ENCODE measurements around the gene SMIM1.

Gene SMIM1

DNA sequence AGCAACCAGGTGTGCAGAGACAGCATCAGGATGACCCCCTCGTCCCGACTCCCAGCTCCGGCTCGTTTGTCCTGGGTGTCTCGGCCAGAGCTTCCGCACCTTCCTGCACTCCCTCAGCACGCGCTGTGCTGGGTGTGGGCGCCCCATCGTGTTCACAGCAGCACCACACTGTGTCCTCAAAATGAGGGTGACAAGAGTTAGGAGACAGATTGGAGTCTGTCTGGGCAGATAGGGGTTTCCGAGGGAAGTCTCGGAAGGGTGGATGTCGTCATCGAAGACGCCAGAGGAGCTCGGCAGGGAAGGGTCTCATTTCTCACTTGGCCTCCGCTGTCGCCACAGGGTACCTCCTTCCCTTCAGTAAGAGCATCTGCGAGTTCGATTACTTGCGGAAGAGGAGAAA is 16.2 kb upstream of the SMIM1 start:
- no peak for DNase-seq (ENCODE audit: low spot score)

DNA sequence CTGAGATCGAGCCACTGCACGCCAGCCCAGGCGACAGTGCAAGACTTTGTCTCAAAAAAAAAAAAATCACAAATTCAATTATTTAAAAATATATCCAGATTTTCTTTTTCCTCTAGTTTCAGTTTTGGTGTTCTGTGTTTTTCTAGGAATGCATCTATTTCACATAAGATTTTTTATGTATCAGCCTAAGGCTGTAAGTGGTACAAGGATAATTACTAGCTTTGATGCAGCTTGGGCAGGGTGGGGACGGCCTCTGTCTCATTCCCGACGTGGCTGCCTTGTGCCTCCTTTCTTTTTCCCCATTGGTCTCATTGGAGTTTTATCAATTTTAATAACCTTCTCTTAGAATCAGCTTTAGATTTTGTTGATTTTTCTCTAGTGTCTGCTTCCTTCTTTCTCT is 13.4 kb upstream of the SMIM1 start:
- no peak for DNase-seq (ENCODE audit: low spot score)

DNA sequence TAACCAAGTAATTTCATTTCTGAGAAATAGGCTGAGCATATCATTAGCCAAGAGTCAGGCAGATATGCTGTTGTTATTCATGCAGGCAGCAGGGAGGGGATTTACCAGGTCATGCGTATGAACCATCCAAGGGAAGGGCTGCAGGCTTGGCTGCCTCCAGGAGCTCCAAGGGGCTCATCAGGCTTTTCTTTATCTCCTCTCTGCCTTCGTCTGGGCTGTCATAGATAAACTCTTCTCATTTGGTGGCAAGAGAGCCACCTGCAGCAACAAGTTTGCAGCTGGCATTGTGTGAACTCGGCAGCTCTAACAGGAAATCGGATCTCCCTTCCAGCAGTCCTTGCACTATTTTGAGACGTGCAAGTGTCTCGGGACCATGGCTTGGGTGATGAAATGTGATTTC is 12.8 kb upstream of the SMIM1 start:
- DNase-seq (ENCODE audit: low spot score): no peak

DNA sequence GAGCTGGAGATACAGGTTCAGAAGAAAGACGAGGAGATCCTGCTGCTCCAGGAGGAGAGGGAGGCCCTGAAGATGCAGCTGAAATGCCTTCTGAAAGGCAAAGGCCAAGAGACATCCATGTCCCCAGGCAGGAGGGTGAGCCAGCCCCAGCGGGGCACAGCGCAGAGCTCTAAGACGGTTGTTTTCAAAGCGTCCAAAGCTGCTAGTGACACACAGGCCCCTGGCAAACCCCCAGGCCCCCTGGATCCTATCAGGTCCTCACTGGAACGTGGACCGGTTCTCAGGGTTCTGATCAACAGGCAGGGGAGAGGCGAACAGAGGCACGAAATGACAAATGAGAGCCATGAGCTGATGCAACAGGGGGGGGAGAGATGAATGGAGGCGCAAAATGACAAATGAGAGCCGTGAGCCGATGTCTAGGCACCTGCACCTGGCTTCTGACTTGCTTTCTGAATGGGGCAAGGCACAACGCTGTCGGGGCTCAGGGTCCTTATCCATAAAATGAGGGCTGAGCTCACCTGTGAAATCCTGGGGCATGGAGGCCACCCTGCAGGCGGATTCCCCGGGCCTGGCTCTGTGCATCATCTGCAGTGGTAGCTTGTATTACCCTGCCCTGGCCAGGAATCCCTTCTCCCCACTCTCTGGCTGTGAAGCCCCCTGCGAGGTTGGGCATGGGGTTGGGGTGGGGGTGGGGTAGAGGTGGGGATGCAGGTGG is 11.1 kb upstream of the SMIM1 start:
- DNase-seq (ENCODE audit: low spot score): no peak

DNA sequence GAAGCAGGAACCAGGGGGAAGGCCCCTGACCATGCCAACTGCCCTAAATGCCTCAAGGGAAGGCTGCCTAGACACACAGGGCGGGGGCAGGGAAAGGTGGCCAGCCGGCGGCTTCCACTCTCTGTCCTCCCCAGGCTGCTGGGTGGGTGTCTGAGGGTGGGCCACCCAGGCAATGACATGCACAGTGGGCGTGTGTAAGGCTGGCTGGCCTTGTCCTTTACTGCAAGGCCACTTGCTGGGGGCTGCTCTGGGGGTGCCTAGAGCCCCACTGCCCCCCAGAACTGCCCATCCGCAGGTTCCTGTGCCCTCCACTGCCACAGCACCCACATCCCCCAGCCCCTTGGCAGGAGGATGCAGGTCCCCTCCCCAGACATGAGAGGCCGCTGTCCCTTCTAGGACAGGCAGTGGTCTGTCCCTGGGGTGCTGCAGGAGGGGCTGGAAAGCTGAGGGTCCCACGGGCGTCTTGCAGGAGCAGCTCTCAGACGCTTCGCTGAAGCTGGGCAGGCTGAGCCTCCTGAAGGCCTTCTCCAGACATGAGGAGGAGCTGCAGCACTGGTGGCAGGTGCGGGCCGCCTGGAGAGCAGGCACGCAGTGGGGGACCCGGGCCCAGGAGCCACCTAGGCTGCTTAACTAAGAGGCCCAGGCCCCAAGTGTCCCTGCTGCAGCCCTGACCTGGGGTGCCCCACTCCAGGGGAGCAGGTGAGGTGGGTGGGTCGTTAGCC is 10.2 kb upstream of the SMIM1 start:
- no peak for DNase-seq (ENCODE audit: low spot score)

DNA sequence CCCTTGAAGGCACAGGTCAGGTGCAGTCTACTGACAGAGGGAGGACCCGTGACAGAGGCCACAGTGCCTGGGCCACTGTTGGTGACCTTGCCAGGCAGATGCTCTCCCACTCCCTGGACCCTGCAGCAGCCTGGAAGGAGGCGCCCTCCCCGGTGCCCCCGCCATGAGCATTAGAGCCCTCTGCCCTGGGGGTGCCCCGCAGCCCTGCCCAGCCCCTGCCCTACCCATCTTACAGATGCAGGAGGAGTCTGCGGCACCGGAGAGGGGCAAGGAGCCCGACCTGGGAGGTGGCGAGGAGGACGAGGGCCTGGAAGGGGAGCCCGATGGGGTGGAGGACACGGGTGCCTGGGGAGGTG is 9.7 kb upstream of the SMIM1 start:
- DNase-seq (ENCODE audit: low spot score): no peak

DNA sequence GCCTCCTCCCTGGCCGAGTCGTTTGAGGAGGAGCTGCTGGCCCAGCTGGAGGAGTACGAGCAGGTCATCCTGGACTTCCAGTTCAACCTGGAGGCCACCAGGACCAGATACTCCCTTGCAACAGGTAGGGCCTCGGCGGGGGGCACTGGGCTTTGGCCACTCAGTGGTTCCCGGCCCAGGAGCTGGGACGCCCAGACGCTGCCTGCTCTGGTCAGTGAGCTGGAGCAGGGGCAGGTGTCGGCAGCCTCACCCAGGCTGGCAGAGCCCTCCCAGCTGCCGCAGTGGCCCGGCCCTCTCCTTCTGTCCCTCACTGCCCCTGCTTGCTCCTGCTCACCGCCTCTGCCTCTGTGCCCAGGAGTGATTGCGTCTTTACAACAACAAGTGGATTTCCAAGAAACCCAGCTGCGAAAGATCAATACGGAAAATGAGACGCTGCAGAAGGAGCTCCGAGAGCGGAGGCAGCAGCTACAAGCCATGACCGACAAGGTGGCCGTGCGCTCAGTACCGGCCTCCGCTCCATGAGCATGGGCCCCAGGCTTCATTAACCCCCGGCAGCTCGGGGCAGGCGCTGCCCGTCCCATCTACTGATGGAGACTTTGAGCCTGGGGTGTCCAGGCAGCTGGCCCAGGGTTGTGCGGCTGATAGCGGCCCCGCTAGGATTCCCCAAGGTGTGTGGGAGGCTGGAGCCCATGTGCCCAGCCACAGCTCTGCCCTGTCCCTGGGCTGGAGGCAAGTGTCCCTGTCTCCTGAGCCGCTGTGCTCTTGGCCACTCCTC is 9.0 kb upstream of the SMIM1 start:
- DNase-seq (ENCODE audit: low spot score): no peak

DNA sequence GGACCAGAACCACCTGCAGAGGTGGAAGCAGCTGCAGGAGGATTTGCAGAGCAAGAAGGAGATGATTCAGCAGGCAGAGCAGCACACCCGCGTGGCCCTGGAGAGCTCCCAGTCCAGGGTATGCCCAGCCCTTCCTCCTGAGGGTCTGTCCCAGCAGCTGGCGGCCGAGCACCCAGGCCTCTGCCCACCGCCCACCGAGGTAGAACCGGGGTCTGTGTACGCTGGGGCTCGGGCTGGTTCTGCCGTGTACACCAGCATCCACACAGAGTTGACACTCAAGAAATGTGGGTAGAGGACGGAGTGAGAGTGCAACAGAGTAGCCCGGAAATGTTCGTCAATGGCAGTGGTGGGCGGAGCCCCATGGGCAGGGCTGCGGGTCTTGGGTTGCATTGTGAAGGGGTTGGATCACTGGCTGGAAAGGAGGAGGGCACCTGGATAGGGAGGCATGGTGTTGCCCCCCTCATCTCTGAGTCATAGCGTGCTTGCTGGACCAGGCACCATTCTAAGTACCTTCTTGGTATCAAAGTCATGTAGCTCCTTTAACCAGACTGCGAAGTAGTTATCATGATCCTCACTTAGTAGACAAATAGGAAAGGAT is 5.1 kb upstream of the SMIM1 start:
- no peak for DNase-seq (ENCODE audit: low spot score)

DNA sequence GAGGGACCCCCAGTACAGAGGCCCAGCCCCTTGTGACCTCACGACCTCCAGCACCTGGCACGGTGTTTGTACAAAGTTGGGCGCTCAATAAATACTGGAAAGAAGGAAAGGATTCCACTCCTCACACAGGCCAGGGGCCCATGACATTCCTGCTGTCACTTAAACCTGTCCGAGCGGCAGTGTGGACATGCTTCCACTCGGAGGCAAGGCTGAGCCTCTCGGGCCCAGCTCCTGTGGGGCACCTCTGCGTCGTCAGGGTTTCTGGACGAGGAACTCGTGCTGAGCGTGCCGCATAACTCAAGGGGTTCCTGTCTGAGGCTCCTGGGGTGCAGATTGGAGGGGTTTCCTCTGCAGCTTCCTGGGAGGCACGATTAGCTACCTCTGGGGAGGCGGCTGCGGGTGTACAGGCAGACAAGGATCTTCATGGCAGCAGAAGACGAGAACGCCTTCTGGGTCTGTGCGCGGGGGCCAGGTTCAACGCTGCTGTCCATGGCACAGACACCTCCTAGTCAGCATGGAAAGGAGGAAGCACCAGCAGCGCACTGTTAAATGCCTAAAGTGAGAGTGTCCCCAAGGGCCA is 3.6 kb upstream of the SMIM1 start:
- DNase-seq (ENCODE audit: low spot score): no peak

DNA sequence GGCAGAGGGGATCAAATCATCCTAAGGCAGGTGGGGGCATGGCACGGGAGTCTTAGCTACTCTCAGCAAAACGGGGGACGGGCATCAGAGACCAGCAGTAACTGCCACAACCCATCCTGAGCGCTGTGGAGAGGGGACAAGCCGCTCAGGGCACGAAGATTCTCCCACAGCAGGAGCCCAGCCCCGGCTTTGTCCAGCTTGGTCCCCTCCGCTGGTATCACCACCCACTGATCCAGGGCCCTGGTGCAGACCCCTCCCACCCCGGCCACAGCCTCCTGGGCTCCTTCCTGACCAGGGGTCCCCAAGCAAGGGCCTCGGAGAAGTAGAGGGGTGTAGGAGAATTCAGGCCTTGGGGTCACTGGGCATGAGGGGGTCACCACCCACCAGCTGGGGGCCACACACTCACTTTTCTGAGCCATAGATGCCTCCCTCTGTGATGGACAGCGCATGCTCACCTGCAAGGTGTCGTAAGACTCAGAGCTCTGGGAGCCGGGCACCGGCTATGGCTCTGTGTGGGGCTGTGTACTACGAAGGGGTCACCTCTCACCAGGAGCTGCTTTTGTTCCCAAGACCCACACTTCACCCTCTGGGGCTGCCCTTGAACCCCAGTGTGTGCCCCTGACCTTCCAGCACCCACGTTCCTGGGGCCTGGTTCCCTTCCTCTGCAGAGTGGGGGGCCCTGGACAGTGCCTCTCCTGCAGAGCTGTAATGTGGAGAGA is 2.3 kb upstream of the SMIM1 start:
- DNase-seq (ENCODE audit: low spot score): no peak

DNA sequence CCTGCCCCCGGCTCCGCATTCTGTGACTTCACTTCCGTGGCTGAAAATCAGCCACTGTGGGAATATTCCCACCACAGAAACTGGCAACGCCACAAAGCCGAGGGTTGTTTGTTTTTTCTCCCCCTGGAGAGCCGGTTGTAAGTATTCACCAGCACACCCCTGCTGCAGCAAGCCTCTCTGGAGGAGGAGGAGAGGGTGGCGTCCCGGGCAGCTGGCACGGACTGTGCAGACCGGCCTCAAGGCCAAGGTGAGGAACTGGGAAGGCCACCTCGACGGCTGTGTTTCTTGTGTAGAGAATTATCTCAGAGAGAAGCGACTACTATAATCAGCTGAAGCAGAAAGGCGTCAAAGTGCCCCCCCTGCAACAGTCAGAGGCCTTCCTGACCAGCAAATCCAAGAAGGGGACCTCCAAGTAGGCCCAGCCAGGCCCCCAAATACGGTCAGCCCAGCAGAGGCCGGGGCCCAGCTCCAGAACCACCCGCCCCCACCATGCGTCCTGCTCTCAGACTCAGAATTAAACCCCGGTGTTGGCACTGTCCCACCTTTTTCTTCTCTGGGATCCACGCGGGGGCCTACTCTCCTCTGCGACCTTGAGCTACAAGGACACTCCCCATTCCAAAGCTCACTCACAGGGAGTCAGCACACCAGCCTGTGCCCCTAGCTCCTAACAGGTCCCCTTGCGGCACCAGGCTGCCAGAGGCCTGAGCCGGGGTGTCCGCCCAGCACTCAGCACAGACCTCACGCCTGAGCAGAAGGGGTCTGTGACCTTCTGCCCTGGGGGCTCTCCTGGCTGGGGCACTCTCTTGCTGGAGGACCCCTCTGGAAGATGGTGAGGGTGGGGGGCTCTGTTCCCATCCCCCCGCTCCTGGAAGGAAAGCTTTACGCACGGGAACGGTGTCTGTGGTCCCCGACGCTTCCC is 1.2 kb upstream of the SMIM1 start:
- DNase-seq (ENCODE audit: low spot score): peak; percentile 28

DNA sequence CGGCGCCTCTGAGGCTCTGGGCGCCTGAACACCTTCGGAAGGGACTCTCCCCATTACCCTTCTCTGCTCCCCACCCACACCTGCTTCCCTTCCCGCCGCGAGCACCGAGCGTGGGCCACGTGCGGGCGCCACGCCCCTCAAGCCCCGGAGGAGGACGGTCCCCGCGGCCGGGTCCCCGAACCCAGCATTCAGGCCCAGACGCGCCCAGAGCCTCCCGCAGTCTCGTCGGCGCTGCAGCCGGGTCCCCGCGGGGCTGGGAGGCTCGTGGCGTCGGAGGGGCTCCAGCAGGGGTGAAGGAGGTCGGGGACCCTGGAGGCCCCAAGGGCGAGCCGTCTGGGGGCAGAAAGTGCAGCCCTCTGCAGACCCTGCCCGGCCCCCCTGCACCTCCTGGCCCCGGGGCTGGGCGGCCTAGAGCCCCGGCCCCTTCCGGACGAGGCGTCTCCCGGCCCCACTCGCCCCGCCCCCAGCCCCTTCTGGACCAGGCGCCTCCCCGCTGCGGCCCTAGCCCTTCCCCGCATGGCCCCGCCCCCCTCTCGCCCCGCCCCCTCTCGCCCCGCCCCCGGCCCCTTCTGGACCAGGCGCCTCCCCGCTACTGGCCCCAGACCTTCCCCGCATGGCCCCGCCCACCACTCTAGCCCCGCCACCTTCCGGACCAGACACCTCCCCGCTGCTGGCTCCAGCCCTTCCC is 378 bp upstream of the SMIM1 start:
- DNase-seq (ENCODE audit: low spot score): peak; percentile 91

DNA sequence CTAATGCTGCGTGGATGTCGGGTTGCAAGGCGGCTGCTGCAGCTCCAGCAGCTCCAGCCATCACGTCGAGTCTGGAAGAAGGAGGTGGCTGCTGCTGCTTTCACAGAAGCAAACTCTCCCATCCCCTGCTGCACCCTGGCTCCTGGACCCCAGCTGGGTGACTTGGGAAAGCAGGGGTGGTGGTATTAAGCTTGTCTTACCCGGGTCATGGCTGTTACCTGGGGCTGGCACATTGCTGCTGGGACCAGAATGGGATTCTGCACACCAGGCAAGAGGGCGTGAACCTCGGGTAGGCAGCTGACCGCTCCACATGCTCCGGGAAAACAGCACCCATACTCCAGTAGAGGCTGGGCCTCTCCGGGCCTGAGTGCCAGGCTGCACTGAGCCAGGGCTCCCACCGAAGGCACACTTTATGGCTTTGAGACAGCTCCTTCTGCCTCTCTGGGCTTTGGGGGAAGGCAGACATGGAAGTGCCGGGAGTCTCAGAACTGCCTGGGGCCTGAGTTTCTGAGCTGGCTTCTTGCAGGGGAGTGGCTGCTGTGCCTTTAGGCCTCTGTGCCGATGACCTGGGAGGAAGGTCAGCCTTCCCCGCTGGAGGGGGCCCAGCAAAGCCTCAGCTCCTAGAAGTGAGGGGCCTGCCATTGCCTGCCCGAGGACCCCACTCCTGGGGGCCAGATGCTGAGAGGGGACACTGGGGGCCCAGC is 1.2 kb downstream of the SMIM1 start:
- DNase-seq (ENCODE audit: low spot score): peak; percentile 38

DNA sequence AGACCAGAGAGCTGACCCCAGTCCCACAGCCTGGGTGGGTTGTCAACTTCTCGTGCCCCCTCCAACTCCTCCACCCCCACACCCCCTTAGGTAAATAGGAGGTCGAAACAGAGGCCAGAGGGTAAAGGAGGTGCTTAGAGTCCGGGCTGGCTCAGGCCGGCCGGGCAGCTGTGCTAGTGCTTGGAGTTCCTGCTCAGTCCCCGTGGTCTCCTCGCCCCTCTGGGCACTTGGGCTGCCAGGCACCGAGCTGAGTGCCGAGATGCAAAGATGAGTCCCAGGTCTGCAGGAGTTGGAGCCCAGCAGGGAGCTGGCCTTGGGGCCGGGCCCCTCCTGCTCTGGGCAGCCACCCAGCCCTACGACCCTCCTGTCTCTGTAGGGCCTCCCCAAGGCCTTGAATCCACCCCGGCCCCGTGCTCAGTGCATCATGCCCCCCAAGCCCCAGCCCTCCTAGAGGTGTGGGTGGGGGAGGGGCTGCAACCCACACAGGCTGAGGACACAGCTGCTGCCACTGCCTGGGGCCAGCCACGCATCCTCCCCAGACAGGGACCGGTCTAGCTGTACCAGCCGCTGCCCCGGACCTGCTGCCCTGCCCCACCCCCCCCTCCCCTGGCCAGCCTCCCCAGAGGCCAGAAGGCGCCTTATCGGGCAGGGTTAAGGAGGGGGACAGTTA is 1.9 kb downstream of the SMIM1 start:
- DNase-seq (ENCODE audit: low spot score): no peak

DNA sequence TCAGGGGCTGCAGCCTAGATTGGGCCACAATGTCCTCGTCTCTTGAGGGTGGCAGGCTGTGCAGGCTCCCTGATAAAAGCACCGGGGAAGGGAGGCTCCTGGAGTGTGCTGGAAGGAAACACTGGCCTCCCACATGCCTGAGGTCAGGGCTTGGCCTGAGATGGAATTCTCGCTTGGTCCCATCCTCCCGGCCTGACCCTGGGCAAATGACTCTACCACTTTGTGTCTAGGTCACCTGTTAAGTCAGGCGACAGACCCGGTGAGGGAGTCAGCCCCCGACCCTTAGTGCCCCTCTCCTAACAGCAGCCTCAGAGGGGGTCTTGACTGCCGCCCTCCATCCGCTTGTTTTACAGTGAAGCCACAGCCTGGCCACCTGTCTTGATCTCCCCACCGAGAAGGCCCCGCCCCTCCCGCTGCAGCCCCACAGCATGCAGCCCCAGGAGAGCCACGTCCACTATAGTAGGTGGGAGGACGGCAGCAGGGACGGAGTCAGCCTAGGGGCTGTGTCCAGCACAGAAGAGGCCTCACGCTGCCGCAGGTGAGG is 2.5 kb downstream of the SMIM1 start:
- no peak for DNase-seq (ENCODE audit: low spot score)

DNA sequence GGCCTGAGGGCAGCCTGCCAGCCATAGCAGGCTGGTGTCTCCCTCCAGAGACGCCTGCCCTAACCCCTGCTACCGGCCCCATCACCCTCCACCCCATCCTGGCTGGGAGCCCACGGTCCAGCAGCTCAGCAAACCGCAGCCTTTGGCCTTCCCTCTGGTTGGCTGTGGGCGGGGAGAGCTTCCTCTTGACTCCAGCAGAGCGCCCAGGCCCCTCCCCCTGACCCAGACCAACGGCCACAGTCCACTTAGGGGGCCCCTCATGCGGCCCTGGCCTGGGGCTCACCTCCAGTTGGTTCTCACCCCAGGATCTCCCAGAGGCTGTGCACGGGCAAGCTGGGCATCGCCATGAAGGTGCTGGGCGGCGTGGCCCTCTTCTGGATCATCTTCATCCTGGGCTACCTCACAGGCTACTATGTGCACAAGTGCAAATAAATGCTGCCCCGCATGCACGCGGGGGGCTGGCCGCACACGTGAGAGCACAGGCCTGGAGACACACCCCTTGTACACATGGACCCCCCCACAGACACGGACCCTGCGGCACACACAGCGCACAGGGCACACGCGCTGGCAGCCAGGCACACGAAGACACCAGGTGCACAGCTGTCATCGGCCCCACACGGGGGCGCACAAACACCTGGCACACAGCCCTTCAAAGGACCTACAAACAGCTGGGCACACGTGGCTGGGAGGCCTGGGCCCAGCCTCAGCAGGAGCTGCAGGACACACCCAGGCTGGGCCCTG is 3.1 kb downstream of the SMIM1 start:
- DNase-seq (ENCODE audit: low spot score): peak; percentile 91

DNA sequence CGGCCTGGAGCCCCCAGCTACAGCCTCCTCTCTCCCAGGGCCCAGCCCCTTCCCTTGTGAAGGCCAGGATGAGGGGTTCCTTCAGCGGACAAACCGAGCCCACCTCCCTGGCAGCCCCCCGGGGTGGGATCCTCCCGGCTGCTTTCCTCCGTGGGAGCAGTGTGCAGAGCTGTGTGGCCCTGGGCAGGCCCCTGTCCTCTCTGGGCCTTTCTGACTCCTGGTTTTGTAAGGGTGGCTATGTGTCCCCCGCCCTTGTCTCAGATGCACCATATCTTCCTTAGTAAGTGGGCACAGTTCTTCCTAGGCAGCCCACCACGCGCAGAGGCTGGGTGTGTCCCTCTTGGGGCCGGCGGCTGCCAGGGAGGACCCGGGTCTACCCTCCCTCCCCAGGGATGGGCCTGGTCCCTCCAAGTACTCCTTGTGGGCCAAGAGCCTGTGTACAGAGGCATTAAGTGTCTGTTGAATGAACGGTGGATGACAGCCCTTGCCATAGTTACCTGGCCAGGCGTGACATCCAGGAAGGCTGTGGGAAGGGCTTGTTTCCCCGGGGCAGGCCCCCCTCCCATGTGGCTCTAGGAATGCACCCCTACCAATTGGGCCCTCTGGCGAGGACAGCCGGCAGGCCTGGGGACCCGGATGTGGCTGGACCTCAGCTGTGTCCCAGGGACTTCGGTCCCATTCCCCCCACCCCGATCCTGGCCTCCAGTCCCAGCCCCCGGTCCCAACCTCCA is 3.8 kb downstream of the SMIM1 start:
- DNase-seq (ENCODE audit: low spot score): no peak

Measured in NAMALWA (cell line).